ENCODE data around the gene PSMB7.

Gene PSMB7

DNA sequence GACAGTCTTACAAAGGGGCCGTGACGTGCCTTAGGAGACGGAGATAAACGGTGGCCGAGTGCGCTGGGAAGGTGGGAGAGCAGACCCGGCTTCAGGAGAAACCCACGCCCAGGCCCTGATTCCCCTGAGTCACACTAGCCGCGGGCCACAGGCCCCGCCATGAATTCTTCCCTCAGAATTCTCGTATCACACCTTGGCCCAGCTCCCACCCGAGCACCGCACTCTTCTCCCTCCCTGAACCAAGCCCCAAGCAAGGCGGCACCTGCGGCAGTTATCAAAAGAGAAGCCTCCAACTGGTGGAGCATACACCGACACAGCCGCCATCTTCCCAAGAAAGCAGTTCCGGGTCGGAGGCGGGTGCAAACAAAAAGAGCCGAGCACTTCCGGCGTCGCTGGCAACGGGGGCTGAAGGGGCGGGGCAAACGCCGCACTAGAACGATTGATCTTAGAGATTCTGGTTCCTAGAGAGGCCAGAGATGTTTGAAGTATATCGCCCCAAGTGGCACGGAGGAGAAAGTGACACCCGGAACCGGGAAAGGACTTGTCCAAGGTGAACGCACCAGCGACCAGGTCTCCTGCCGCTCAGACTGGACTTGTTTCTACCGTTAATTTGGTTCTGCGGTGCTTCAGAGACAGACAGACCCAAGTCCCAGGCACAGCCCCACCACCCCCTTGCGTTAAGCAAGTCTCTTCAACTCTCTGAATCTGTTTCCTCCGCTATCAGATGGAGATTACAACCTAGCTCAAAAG lies at the start of gene PSMB7:
PSMB7 (minus strand) TSS at position 341 of the 750 bp plus-strand sequence; CDS start at position 324, 17 bp downstream.
- peak within 1 kb of the TSS; percentile 84 to 98 for H3K4me3 ChIP-seq (ENCODE audit: low read depth in 1 of 2, low read length in 2 of 2)
- peak within 1 kb of the TSS; percentile 96 for H3K4me2 ChIP-seq (ENCODE audit: insufficient read depth, low read length)
- H3K36me3 ChIP-seq (ENCODE audit: insufficient read depth, low read length): peaks cover 44% of the 10 kb centered on the region
- H3K79me2 ChIP-seq (ENCODE audit: insufficient read depth, low read length): peaks cover 43% of the 10 kb centered on the region
- DNase-seq (peak; percentile 95), ATAC-seq (ENCODE audit: insufficient read depth, low read depth) (peak; percentile 92)
- H2AFZ ChIP-seq (ENCODE audit: low read depth, low read length): peak within 1 kb of the TSS; percentile 84
- no peaks in the 10 kb centered on the region for H3K27me3 ChIP-seq (ENCODE audit: insufficient read depth, low read length, poor library complexity)
- peaks cover 3% of the 10 kb centered on the region; the same call in 1 of the 2 replicates for H4K20me1 ChIP-seq (ENCODE audit: insufficient read depth, low read length)
- TF ChIP-seq, protein P1, sequence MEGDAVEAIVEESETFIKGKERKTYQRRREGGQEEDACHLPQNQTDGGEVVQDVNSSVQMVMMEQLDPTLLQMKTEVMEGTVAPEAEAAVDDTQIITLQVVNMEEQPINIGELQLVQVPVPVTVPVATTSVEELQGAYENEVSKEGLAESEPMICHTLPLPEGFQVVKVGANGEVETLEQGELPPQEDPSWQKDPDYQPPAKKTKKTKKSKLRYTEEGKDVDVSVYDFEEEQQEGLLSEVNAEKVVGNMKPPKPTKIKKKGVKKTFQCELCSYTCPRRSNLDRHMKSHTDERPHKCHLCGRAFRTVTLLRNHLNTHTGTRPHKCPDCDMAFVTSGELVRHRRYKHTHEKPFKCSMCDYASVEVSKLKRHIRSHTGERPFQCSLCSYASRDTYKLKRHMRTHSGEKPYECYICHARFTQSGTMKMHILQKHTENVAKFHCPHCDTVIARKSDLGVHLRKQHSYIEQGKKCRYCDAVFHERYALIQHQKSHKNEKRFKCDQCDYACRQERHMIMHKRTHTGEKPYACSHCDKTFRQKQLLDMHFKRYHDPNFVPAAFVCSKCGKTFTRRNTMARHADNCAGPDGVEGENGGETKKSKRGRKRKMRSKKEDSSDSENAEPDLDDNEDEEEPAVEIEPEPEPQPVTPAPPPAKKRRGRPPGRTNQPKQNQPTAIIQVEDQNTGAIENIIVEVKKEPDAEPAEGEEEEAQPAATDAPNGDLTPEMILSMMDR (IDR thresholded peaks at IDR 0.05; ENCODE audit: borderline replicate concordance, extremely low read depth, low read length, poor library complexity, severe bottlenecking): peak; percentile 89
- no peak for TF ChIP-seq EZH2 (IDR thresholded peaks at IDR 0.05; ENCODE audit: borderline replicate concordance, low read depth, low read length, severe bottlenecking)
- H3K9me3 ChIP-seq (ENCODE audit: insufficient read depth, low read length, severe bottlenecking): no peaks in the 10 kb centered on the region
- H3K27ac ChIP-seq (ENCODE audit: low read length): peak within 1 kb of the TSS; percentile 78
- H3K9ac ChIP-seq (ENCODE audit: low read depth, low read length): peak within 1 kb of the TSS; percentile 78
- H3K4me1 ChIP-seq (ENCODE audit: insufficient read depth, low read length): peaks cover 36% of the 10 kb centered on the region

DNA sequence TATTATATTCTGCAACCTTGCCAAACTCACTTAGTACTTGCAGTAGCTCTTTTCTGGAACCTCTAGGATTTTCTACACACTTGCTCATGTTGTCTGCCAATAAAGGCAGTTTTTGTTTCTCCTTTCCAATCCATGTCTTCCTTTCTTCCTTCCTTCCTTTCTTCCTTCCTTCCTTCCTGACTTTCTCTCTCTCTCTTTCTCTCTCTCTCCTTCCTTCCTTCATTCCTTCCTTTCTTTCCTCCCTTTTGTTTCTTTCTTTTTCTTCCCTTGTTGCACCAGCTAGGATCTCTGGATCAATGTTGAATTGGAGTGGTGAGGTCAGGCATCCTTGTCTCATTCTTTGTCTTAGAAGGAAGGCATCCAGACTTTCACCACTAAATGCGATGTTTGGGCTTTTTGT lies 47.5 kb upstream of the PSMB7 start:
- H3K36me3 ChIP-seq (ENCODE audit: insufficient read depth, low read length): no peaks in the 10 kb centered on the region
- no peaks in the 10 kb centered on the region for H3K27me3 ChIP-seq (ENCODE audit: insufficient read depth, low read length, poor library complexity)
- ATAC-seq (ENCODE audit: insufficient read depth, low read depth) (no peak), DNase-seq (no peak)
- H4K20me1 ChIP-seq (ENCODE audit: insufficient read depth, low read length): no peaks in the 10 kb centered on the region
- no peak overlapping the region for H3K27ac ChIP-seq (ENCODE audit: low read length)
- no peaks in the 10 kb centered on the region for H3K79me2 ChIP-seq (ENCODE audit: insufficient read depth, low read length)
- H3K4me1 ChIP-seq (ENCODE audit: insufficient read depth, low read length): no peaks in the 10 kb centered on the region
- no peak overlapping the region for H2AFZ ChIP-seq (ENCODE audit: low read depth, low read length)
- H3K9ac ChIP-seq (ENCODE audit: low read depth, low read length): no peak overlapping the region
- H3K9me3 ChIP-seq (ENCODE audit: insufficient read depth, low read length, severe bottlenecking): no peaks in the 10 kb centered on the region
- H3K4me3 ChIP-seq (ENCODE audit: low read depth in 1 of 2, low read length in 2 of 2): no peak overlapping the region
- TF ChIP-seq, protein P1 (IDR thresholded peaks at IDR 0.05; ENCODE audit: borderline replicate concordance, extremely low read depth, low read length, poor library complexity, severe bottlenecking): no peak
- TF ChIP-seq EZH2 (IDR thresholded peaks at IDR 0.05; ENCODE audit: borderline replicate concordance, low read depth, low read length, severe bottlenecking): no peak
- no peak overlapping the region for H3K4me2 ChIP-seq (ENCODE audit: insufficient read depth, low read length)

DNA sequence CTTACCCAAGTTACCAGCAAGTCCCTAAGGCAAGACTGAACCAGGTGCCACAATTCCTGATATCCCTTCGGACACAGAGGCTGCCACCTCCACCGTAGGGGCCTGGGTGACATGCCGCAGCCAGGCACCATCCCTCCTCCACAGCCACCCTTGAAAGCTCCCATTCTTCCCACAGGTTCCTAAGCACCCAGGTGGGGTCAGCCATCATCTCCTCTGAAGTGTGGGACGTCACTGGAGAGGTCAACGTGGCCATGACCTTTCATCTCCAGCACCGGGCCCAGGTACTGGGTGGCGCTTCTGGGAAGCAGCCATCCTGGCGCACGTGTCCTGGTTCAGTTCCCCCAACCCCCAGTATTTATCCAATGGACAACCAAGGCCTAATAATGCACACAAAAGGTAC lies 43.2 kb upstream of the PSMB7 start:
- no peak for TF ChIP-seq EZH2 (IDR thresholded peaks at IDR 0.05; ENCODE audit: borderline replicate concordance, low read depth, low read length, severe bottlenecking)
- TF ChIP-seq, protein P1 (IDR thresholded peaks at IDR 0.05; ENCODE audit: borderline replicate concordance, extremely low read depth, low read length, poor library complexity, severe bottlenecking): no peak
- Histone ChIP-seq H3K9ac (ENCODE audit: low read depth, low read length) (no peak overlapping the region), H4K20me1 (ENCODE audit: insufficient read depth, low read length) (no peaks in the 10 kb centered on the region), H3K4me3 (ENCODE audit: low read depth in 1 of 2, low read length in 2 of 2) (no peak overlapping the region), H3K9me3 (ENCODE audit: insufficient read depth, low read length, severe bottlenecking) (no peaks in the 10 kb centered on the region), H3K4me1 (ENCODE audit: insufficient read depth, low read length) (no peaks in the 10 kb centered on the region), H3K27me3 (ENCODE audit: insufficient read depth, low read length, poor library complexity) (no peaks in the 10 kb centered on the region), H3K36me3 (ENCODE audit: insufficient read depth, low read length) (no peaks in the 10 kb centered on the region), H3K79me2 (ENCODE audit: insufficient read depth, low read length) (no peaks in the 10 kb centered on the region), H3K4me2 (ENCODE audit: insufficient read depth, low read length) (no peak overlapping the region), H2AFZ (ENCODE audit: low read depth, low read length) (no peak overlapping the region), H3K27ac (ENCODE audit: low read length) (no peak overlapping the region)
- ATAC-seq (ENCODE audit: insufficient read depth, low read depth) (no peak), DNase-seq (no peak)
